Kidney glomerular epithelial cell (primary cell): ENCODE data around the gene NRP1.

Experiments
- DNase-seq: peaks from one replicate; lab custom pipeline; 2025; lab: John Stamatoyannopoulos, UW

Gene NRP1

GRCh38 chr10:33183655-33184054 is 150.8 kb downstream of the NRP1 start:
- no peak for DNase-seq

- DNase-seq, result no peak
Measured at GRCh38 chr10:33180921-33181320, 153.5 kb downstream of the NRP1 start.

GRCh38 chr10:33180390-33180789 is 154.1 kb downstream of the NRP1 start:
- no peak for DNase-seq

- DNase-seq, result no peak
Measured at GRCh38 chr10:33179067-33179466, 155.4 kb downstream of the NRP1 start.

- DNase-seq, result no peak
Measured at GRCh38 chr10:33178026-33178755, 156.3 kb downstream of the NRP1 start.

GRCh38 chr10:33176688-33177087 is 157.8 kb downstream of the NRP1 start:
- no peak for DNase-seq

GRCh38 chr10:33174674-33175434 is 159.6 kb downstream of the NRP1 start:
- no peak for DNase-seq

- no peak for DNase-seq
Measured at GRCh38 chr10:33165911-33166310, 168.6 kb downstream of the NRP1 start.

- no peak for DNase-seq
Measured at GRCh38 chr10:33164060-33164709, 170.3 kb downstream of the NRP1 start.

GRCh38 chr10:33162248-33162575 is 172.3 kb downstream of the NRP1 start:
- no peak for DNase-seq

GRCh38 chr10:33161550-33162247 is 172.8 kb downstream of the NRP1 start:
- DNase-seq, result no peak

GRCh38 chr10:33160151-33160550 is 174.3 kb downstream of the NRP1 start:
- peak; percentile 81 for DNase-seq

- peak; percentile 13 for DNase-seq
Measured at GRCh38 chr10:33157103-33157502, 177.4 kb downstream of the NRP1 start.

GRCh38 chr10:33155720-33156638 is 178.5 kb downstream of the NRP1 start:
- peak; percentile 95 for DNase-seq

GRCh38 chr10:33154590-33154989 is 179.9 kb downstream of the NRP1 start:
- DNase-seq, result no peak

GRCh38 chr10:33153968-33154327 is 180.5 kb downstream of the NRP1 start:
- no peak for DNase-seq

GRCh38 chr10:33153251-33153967 is 181.1 kb downstream of the NRP1 start:
- no peak for DNase-seq

GRCh38 chr10:33152750-33153149 is 181.7 kb downstream of the NRP1 start:
- DNase-seq, result no peak

GRCh38 chr10:33152146-33152545 is 182.3 kb downstream of the NRP1 start:
- DNase-seq, result no peak

GRCh38 chr10:33151344-33151864 is 183.1 kb downstream of the NRP1 start:
- no peak for DNase-seq

GRCh38 chr10:33150889-33151288 is 183.6 kb downstream of the NRP1 start:
- no peak for DNase-seq
